Thymus (tissue), 14 donors: ENCODE measurements around the gene SPDYC. TPM values are rescaled to one million over a fixed set of nuclear protein-coding genes. Genes with fewer than 3 reads are reported as not detected.

Experiments
- DNase-seq, 9 donors: peaks; one replicate each; pipeline ENCODE4 v3.0.0-alpha.2; 2013; ENCODE audit warnings: low spot score in 9 of 9, low read depth in 6 of 9, missing footprints in 1 of 9
- H3K27ac ChIP-seq, 2 donors: one replicate each; pipeline ENCODE4 v1.5.1; 2013; ENCODE audit warnings: control low read depth in 1 of 2, low read depth in 1 of 2, low read length in 1 of 2, mild to moderate bottlenecking in 1 of 2, moderate library complexity in 1 of 2
- H3K27me3 ChIP-seq, 2 donors: one replicate each; pipeline ENCODE4 v1.5.1; 2013; ENCODE audit warnings: low read length in 1 of 2; ENCODE audit not compliant: control insufficient read depth in 2 of 2, insufficient read depth in 1 of 2
- H3K36me3 ChIP-seq, 2 donors: one replicate each; pipeline ENCODE4 v1.5.1; 2013; ENCODE audit warnings: low read length in 1 of 2, mild to moderate bottlenecking in 1 of 2, moderate library complexity in 1 of 2; ENCODE audit not compliant: control insufficient read depth in 2 of 2, insufficient read depth in 2 of 2
- H3K4me1 ChIP-seq, 2 donors: one replicate each; pipeline ENCODE4 v1.5.1; 2013; ENCODE audit warnings: low read length in 2 of 2; ENCODE audit not compliant: control insufficient read depth in 2 of 2, insufficient read depth in 2 of 2
- H3K4me3 ChIP-seq, 2 donors: one replicate each; pipeline ENCODE4 v1.5.1; 2013; ENCODE audit warnings: low read length in 2 of 2, control low read depth in 1 of 2, mild to moderate bottlenecking in 1 of 2
- H3K9me3 ChIP-seq, 2 donors: one replicate each; pipeline ENCODE4 v1.5.1; 2013; ENCODE audit warnings: low read length in 1 of 2, mild to moderate bottlenecking in 1 of 2; ENCODE audit not compliant: control insufficient read depth in 2 of 2, insufficient read depth in 1 of 2
- WGBS: extraction: QIAGEN DNeasy Blood & Tissue Kit; methylation state at CpG from one replicate; pipeline ENCODE4 v1.1.7; 2013; 5-methylcytosine and 5-hydroxymethylcytosine counted together
- long read RNA-seq, 10 donors: transcript quantifications; one replicate each; lab custom pipeline, GENCODE V29; 2026
- polyA plus RNA-seq: library from polyadenylated mRNA; stranded (reverse); fragments of 200-250 nt; gene quantifications from one replicate; pipeline ENCODE4 v1.2.3, GENCODE V29; 2013
- total RNA-seq: library from RNA; stranded (reverse); fragments of 120-200 nt; gene quantifications from one replicate; pipeline ENCODE4 v1.2.4, GENCODE V29; 2013
- donor health status: healthy.

The SPDYC gene, protein sequence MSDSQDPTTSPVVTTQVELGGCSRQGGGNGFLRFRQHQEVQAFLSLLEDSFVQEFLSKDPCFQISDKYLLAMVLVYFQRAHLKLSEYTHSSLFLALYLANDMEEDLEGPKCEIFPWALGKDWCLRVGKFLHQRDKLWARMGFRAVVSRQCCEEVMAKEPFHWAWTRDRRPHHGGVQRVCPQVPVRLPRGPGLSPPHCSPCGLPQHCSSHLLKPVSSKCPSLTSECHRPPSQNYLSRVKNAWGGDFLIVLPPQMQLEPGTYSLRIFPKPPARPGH
- not detected for total RNA-seq
- polyA plus RNA-seq, result 0.11 TPM
- long read RNA-seq, donor 1, result 0 reads
- long read RNA-seq, donor 2, result 0 reads
- long read RNA-seq, donor 3, result 0 reads
- long read RNA-seq, donor 4, result 0 reads
- long read RNA-seq, donor 5, result 0 reads
- long read RNA-seq, donor 6, result 0 reads
- long read RNA-seq, donor 7, result 0 reads
- long read RNA-seq, donor 8, result 0 reads
- long read RNA-seq, donor 9, result 0 reads
- long read RNA-seq, donor 10, result 0 reads

GRCh38 chr11:65170058-65170534, at the start of gene SPDYC:
Gene SPDYC (plus strand): TSS chr11:65170233. CDS start chr11:65171358, 1,125 bp downstream.
- no peaks in the 10 kb centered on the region for H3K9me3 ChIP-seq
- WGBS, result 98% methylated on average over 21 of the region's 21 CpGs
- peak within 1 kb of the TSS in 1 of 2 donors; percentile 50 for H3K27ac ChIP-seq
- no peak for DNase-seq
- no peaks in the 10 kb centered on the region for H3K36me3 ChIP-seq
- H3K4me3 ChIP-seq, result no peak within 1 kb of the TSS
- peaks cover 0 to 6% of the 10 kb centered on the region in 2 donors for H3K4me1 ChIP-seq
- no peaks in the 10 kb centered on the region for H3K27me3 ChIP-seq

DNA sequence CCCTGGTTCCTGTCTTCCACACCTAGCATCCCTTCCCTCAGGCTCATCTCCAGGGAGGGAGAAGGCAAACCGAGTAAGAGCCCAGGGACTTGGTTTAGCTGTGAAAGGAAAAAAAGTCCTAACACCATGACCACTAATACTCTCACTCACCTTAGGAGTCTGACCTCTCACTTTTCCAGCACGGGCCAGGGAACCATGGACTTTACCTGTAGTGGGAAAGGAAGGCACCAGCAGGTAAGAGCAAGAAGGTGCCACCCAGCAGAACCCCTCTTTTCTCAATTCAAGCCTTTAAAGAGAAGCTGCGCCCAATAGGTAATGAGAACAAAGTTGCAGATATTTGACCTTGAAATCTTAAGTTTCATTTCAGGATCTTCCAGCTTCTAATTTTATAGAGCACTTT, 49.2 kb upstream of the SPDYC start:
- H3K36me3 ChIP-seq, result peaks cover 38 to 59% of the 10 kb centered on the region in 2 donors
- no peak for DNase-seq
- peak overlapping the region in 1 of 2 donors; percentile 92 for H3K27ac ChIP-seq
- no peaks in the 10 kb centered on the region for H3K27me3 ChIP-seq
- peak overlapping the region; percentile 71 to 81 for H3K4me3 ChIP-seq
- WGBS, result 96% methylated on average over 3 of the region's 3 CpGs
- peaks cover 17 to 38% of the 10 kb centered on the region in 2 donors for H3K4me1 ChIP-seq
- H3K9me3 ChIP-seq, result peaks cover 0 to 3% of the 10 kb centered on the region in 2 donors

GRCh38 chr11:65121447-65121864, 48.6 kb upstream of the SPDYC start:
- no peak for DNase-seq
- no peaks in the 10 kb centered on the region for H3K27me3 ChIP-seq
- WGBS, result 4% methylated on average over 22 of the region's 22 CpGs
- peaks cover 0 to 3% of the 10 kb centered on the region in 2 donors for H3K9me3 ChIP-seq
- H3K27ac ChIP-seq, result peak overlapping the region; percentile 92 to 93
- H3K4me3 ChIP-seq, result peak overlapping the region; percentile 71 to 81
- H3K36me3 ChIP-seq, result peaks cover 43 to 59% of the 10 kb centered on the region in 2 donors
- H3K4me1 ChIP-seq, result peaks cover 14 to 31% of the 10 kb centered on the region in 2 donors

DNA sequence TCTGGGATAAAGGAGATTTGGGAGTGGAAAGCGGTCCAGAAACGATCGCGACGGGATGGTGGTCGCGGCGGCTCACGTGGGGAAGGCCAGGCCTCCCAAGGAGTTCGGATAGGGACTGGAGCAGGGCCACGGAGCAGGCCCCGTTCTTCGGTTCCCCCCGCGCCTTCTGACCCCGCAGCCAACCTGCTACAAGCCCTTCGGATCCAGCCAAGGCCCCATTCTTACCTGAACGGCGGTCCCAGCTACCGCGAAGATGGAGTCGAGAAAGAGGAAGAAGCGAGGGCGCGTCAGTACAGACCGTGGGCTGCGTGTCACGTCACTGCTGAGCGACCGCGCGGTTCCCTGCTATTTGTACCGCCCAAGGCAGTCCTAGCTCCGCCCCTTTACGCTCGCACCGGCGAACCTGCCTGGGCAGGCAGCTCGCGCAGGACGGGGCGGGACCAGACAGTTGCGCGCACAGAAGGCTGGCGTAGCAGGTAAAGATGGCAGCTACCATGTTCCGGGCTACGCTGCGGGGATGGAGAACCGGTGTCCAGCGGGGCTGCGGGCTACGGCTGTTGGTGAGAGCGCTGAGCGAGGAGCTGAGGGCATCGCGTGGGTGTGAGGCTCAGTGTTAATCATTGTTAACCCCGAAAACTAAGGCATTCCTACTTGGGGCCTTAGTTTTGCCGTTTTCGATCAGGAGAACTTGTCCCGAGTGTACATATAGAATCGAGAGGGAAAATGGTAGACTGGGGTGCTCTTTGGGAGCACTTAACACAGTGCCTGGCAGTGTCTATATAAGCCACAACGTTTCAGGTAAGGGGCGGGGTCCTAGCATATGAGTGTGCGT, 48.0 kb upstream of the SPDYC start, which contains the start of the genes FAU and MRPL49:
FAU (minus strand) TSS at position 270 of the 832 bp plus-strand sequence. CDS start 321 bp downstream, outside the sequence.
MRPL49 (plus strand) TSS at position 457 of the 832 bp plus-strand sequence; CDS start at position 483, 26 bp downstream.
- no peaks in the 10 kb centered on the region for H3K27me3 ChIP-seq
- H3K36me3 ChIP-seq, result peaks cover 49 to 65% of the 10 kb centered on the region in 2 donors
- peak within 1 kb of the TSS; percentile 92 to 93 for H3K27ac ChIP-seq
- DNase-seq, result peak; percentile 96 to 99 (median 98)
- WGBS, result under 1% methylated on average over 64 of the region's 64 CpGs
- peaks cover 0 to under 1% of the 10 kb centered on the region in 2 donors for H3K9me3 ChIP-seq
- peaks cover 10 to 26% of the 10 kb centered on the region in 2 donors for H3K4me1 ChIP-seq
- peak within 1 kb of the TSS; percentile 71 to 81 for H3K4me3 ChIP-seq

DNA sequence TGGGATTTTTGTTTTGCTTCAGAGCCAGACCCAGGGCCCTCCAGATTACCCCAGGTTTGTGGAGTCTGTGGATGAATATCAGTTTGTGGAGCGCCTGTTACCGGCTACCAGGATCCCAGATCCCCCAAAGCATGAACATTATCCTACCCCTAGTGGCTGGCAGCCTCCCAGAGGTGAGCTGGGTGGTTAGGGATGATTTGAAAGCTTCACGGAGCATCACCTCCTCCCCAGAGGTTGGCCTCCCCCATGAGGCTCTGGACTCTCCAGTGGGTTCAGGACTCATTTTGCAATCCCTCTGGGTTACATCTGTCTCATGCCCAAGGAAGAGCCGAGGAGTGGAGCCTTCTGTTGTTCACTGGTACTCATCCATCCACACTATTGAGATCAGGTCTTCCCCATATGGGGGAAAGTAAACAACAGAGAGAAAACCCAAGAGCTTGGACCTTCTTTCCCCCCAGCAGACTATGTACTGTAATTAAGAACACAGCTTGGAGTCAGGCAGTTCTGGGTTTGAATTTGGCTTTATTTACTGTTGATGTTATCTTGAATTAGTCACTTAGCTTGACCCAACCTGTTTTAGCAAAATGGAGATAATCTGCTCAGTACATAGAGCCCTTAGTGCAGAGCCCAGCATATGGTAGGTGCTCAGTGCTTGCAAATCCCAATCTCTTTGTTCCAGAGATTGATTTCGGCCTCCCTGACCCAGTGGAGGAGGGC, 45.4 kb upstream of the SPDYC start:
- Histone ChIP-seq H3K36me3 (peaks cover 65 to 76% of the 10 kb centered on the region in 2 donors), H3K27ac (no peak overlapping the region), H3K9me3 (no peaks in the 10 kb centered on the region), H3K4me1 (peaks cover 10 to 24% of the 10 kb centered on the region in 2 donors), H3K27me3 (no peaks in the 10 kb centered on the region), H3K4me3 (no peak overlapping the region)
- 99% methylated on average over 5 of the region's 5 CpGs for WGBS
- DNase-seq, result no peak

GRCh38 chr11:65125197-65126056, 44.6 kb upstream of the SPDYC start:
- H3K36me3 ChIP-seq, result peaks cover 65 to 76% of the 10 kb centered on the region in 2 donors
- 97% methylated on average over 12 of the region's 12 CpGs for WGBS
- H3K4me3 ChIP-seq, result no peak overlapping the region
- no peak overlapping the region for H3K27ac ChIP-seq
- H3K9me3 ChIP-seq, result no peaks in the 10 kb centered on the region
- peaks cover 10 to 21% of the 10 kb centered on the region in 2 donors for H3K4me1 ChIP-seq
- DNase-seq, result no peak
- H3K27me3 ChIP-seq, result no peaks in the 10 kb centered on the region

- peaks cover 73 to 76% of the 10 kb centered on the region in 2 donors for H3K36me3 ChIP-seq
- DNase-seq, result no peak
- H3K27me3 ChIP-seq, result no peaks in the 10 kb centered on the region
- no peaks in the 10 kb centered on the region for H3K9me3 ChIP-seq
- H3K4me3 ChIP-seq, result no peak overlapping the region
- peaks cover 5 to 10% of the 10 kb centered on the region in 2 donors for H3K4me1 ChIP-seq
- no peak overlapping the region for H3K27ac ChIP-seq
- 97% methylated on average over 6 of the region's 6 CpGs for WGBS
These were observed 43.3 kb upstream of the SPDYC start for GRCh38 chr11:65126624-65127274.
